Transverse colon (tissue), 4 donors: ENCODE measurements around the gene SAMD1. TPM values are rescaled to one million over a fixed set of nuclear protein-coding genes. Genes with fewer than 3 reads are reported as not detected.
"Not testable (repeated sequence)": the region's sequence is repeated elsewhere in the genome, so short reads cannot be mapped to it uniquely, and the experiment has no call there.

ENCODE experiments used
- DNase-seq: peaks from one replicate; pipeline ENCODE4 v3.0.0-alpha.2; 2019
- H3K27ac ChIP-seq, 4 donors: fragments of 200-600 bp; sonication (generic); 2 replicates each; pipeline ENCODE4 v1.5.1; 2016 to 2018; ENCODE audit warnings: inconsistent platforms in 4 of 4
- H3K27me3 ChIP-seq: fragments of 200-600 bp; sonication (generic); 2 replicates; pipeline ENCODE4 v1.5.1; 2017; ENCODE audit warnings: inconsistent platforms
- H3K36me3 ChIP-seq, 4 donors: fragments of 200-600 bp; sonication (generic); 2 replicates each; pipeline ENCODE4 v1.5.1; 2017 to 2019; ENCODE audit warnings: inconsistent platforms in 4 of 4
- H3K4me1 ChIP-seq, 4 donors: fragments of 200-600 bp; sonication (generic); 2 replicates each; pipeline ENCODE4 v1.5.1; 2017 to 2020; ENCODE audit warnings: inconsistent platforms in 4 of 4
- H3K4me3 ChIP-seq, 4 donors: fragments of 200-600 bp; sonication (generic); 1 replicate in 1 of 4; 2 replicates in 3 of 4; pipeline versions ENCODE4 v1.5.1 to v1.6.1; 2017 to 2019; ENCODE audit warnings: inconsistent platforms in 4 of 4
- H3K9me3 ChIP-seq, 2 donors: fragments of 200-600 bp; sonication (generic); 2 replicates each; pipeline ENCODE4 v1.5.1; 2017 to 2019; ENCODE audit warnings: inconsistent platforms in 2 of 2
- EP300 ChIP-seq: sonication (generic); formaldehyde crosslinking; IDR thresholded peaks from one replicate; pipeline ENCODE4 v1.6.1; 2017; ENCODE audit warnings: antibody characterized with exemption, low read depth
- POLR2A ChIP-seq: fragments of 450-650 bp; IDR thresholded peaks from one replicate; pipeline ENCODE4 v1.6.1; 2016; ENCODE audit warnings: antibody characterized with exemption, mild to moderate bottlenecking, moderate library complexity
- POLR2AphosphoS5 ChIP-seq, 3 donors: sonication (generic); formaldehyde crosslinking; IDR thresholded peaks; one replicate each; pipeline ENCODE4 v1.6.1; 2016; ENCODE audit warnings: antibody characterized with exemption in 3 of 3
- WGBS, 2 donors: methylation state at CpG; one replicate each; pipeline ENCODE4 v1.1.5; 2018; ENCODE audit warnings: low coverage in 1 of 2; 5-methylcytosine and 5-hydroxymethylcytosine counted together
- in situ Hi-C, 4 donors: fragments of 200-750 bp; cut with MboI; loops; one replicate each; pipeline versions ENCODE4 v1.15.0 to v1.15.1; 2017; ENCODE audit warnings: low sequenced_read_pairs in 3 of 4, low pct_ligation_motif_present in 1 of 4, low pct_unique_long_range_greater_than_20kb in 1 of 4
- intact Hi-C: fragments of 100-400 bp; cut with DNase I; formaldehyde crosslinking; loops from one replicate; pipeline ENCODE4 v1.15.1; 2023; ENCODE audit warnings: low total_unique reads
- total RNA-seq, 4 donors: library from RNA; depleted of rRNA; stranded (reverse); fragments of >200 nt; gene quantifications; one replicate each; pipeline ENCODE4 v1.1.0, GENCODE V29; 2016
- TF ChIP-seq, protein P1 (sequence below), 5 experiments: fragments of 200-600 bp in 3 of 5; fragments of 450-650 bp in 2 of 5; sonication (generic) in 3 of 5; IDR thresholded peaks; 1 replicate in 2 of 5; 2 replicates in 3 of 5; pipeline ENCODE4 v1.5.1; 2016 to 2017; ENCODE audit warnings: antibody characterized with exemption in 5 of 5, inconsistent platforms in 3 of 5, mild to moderate bottlenecking in 2 of 5, moderate library complexity in 1 of 5

The SAMD1 gene
- total RNA-seq, 4 donors from 2014 or later: 7.6 to 37.5 (median 36.8) TPM

DNA sequence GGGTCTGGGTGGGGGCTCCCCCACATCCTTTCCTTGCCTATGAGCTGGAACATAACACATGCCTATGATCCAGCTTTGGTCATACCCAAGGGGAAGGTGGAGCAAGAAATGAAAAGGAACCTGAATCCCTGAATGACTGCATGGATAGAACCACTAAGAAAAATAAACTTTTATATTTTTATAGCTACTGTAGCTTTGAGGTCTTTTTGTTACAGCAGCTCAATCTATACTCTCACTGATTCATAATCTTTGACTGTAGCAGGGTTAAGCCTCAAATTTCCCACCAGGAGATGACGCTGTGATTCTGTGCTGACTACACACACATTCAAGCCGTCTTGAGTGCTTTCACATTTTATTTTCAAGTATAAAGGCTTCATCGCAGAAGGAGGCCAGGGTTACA is 37.5 kb downstream of the SAMD1 start:
- WGBS, 2 donors: 97 to 100% methylated on average over 1 to 3 of the region's 3 CpGs
- in situ Hi-C loops (loop anchor here (10.0 to 25.0 kb wide), 4 partner anchors 158 to 466 kb away; partner anchors contain the start of gene NANOS3 (in 1 of the 4)), intact Hi-C loops (no loop called here)
- Histone ChIP-seq H3K27me3 (peaks cover 11% of the 10 kb centered on the region), H3K36me3 (no peaks in the 10 kb centered on the region), H3K9me3 (no peaks in the 10 kb centered on the region), H3K4me1 (peaks cover 0 to 10% (median 7%) of the 10 kb centered on the region in 4 donors), H3K27ac (no peak overlapping the region), H3K4me3 (no peak overlapping the region)
- TF ChIP-seq EP300 (no peak), POLR2A (no peak), POLR2AphosphoS5 (IDR thresholded peaks at IDR 0.05) (no peak)
- TF ChIP-seq, protein P1, sequence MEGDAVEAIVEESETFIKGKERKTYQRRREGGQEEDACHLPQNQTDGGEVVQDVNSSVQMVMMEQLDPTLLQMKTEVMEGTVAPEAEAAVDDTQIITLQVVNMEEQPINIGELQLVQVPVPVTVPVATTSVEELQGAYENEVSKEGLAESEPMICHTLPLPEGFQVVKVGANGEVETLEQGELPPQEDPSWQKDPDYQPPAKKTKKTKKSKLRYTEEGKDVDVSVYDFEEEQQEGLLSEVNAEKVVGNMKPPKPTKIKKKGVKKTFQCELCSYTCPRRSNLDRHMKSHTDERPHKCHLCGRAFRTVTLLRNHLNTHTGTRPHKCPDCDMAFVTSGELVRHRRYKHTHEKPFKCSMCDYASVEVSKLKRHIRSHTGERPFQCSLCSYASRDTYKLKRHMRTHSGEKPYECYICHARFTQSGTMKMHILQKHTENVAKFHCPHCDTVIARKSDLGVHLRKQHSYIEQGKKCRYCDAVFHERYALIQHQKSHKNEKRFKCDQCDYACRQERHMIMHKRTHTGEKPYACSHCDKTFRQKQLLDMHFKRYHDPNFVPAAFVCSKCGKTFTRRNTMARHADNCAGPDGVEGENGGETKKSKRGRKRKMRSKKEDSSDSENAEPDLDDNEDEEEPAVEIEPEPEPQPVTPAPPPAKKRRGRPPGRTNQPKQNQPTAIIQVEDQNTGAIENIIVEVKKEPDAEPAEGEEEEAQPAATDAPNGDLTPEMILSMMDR (IDR thresholded peaks at IDR 0.05): no peak
- DNase-seq: no peak

DNA sequence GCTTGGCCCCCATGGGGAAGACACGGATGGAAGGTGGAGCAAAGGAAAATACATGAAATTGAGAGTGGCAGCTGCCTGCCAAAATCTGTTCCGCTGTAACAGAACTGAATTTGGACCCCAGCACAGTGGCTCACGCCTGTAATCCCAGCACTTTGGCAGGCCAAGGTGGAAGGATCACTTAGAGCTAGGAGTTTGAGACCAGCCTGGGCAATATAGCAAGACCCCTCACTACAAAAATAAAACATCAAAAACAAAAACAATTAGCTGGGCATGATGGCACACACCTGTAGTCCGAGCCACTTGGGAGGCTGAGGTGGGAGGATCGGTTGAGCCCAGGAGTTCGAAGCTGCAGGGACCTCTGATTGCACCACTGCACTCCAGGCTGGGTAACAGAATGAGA is 38.1 kb downstream of the SAMD1 start:
- H3K27ac ChIP-seq: no peak overlapping the region
- no peaks in the 10 kb centered on the region for H3K36me3 ChIP-seq
- no peaks in the 10 kb centered on the region for H3K9me3 ChIP-seq
- peaks cover 5% of the 10 kb centered on the region for H3K27me3 ChIP-seq
- peaks cover 0 to 5% (median 2%) of the 10 kb centered on the region in 4 donors for H3K4me1 ChIP-seq
- TF ChIP-seq, protein P1 (IDR thresholded peaks at IDR 0.05): no peak
- TF ChIP-seq POLR2AphosphoS5 (IDR thresholded peaks at IDR 0.05) (no peak), EP300 (no peak), POLR2A (no peak)
- intact Hi-C loops (no loop called here), in situ Hi-C loops (loop anchor here (10.0 to 25.0 kb wide), 4 partner anchors 158 to 465 kb away; partner anchors contain the start of gene NANOS3 (in 1 of the 4))
- no peak overlapping the region for H3K4me3 ChIP-seq
- 86 to 91% methylated on average over 3 to 6 of the region's 6 CpGs for WGBS, 2 donors
- DNase-seq: no peak

DNA sequence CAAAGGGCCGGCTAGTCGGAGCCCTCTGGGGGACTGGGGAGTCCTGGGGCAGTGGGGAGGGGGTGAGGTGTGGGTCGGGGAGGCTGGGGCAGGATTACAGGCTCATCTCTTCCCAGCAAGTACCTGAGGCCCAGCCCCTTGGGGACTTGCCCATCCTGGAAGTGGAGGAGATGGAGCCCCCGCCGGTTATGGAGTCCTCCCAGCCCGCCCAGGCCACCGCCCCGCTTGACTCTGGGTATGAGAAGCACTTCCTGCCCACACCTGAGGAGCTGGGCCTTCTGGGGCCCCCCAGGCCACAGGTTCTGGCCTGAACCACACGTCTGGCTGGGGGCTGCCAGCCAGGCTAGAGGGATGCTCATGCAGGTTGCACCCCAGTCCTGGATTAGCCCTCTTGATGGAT is 38.6 kb downstream of the SAMD1 start:
- in situ Hi-C loops (loop anchor here (10.0 to 25.0 kb wide), 4 partner anchors 157 to 465 kb away; partner anchors contain the start of gene NANOS3 (in 1 of the 4)), intact Hi-C loops (no loop called here)
- Histone ChIP-seq H3K27ac (no peak overlapping the region), H3K9me3 (no peaks in the 10 kb centered on the region), H3K27me3 (peaks cover under 1% of the 10 kb centered on the region), H3K4me3 (no peak overlapping the region), H3K36me3 (no peaks in the 10 kb centered on the region), H3K4me1 (peaks cover 0 to under 1% (median 0%) of the 10 kb centered on the region in 4 donors)
- no peak for DNase-seq
- TF ChIP-seq EP300: no peak
- TF ChIP-seq POLR2AphosphoS5 (IDR thresholded peaks at IDR 0.05): no peak
- TF ChIP-seq, protein P1 (IDR thresholded peaks at IDR 0.05): no peak
- TF ChIP-seq POLR2A: no peak
- 82% methylated on average over 4 of the region's 9 CpGs; no CpG with 5 or more reads in 1 of the 2 donors for WGBS, 2 donors

DNA sequence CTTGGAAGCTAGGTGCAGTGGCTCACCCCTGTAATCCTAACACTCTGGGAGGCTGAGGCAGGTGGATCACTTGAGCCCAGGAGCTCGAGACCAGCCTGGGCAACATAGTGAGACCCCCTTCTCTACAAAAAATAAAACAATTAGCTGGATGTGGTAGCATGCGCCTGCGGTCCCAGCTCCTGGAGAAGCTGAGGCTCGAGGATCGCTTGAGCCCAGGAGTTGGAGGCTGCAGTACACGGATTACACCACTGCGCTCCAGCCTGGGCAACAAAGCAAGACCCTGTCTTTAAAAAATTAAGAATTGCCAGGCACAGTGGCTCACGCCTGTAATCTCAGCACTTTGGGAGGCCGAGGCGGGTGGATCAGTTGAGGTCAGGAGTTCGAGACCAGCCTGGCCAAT is 39.6 kb downstream of the SAMD1 start:
- H3K27ac ChIP-seq, DNase-seq, H3K9me3 ChIP-seq, H3K4me3 ChIP-seq, H3K4me1 ChIP-seq, intact Hi-C loops, H3K27me3 ChIP-seq, H3K36me3 ChIP-seq: not testable (repeated sequence)
- 95% methylated on average over 11 of the region's 11 CpGs; no CpG with 5 or more reads in 1 of the 2 donors for WGBS, 2 donors
- in situ Hi-C loops: loop anchor here (10.0 to 25.0 kb wide), 4 partner anchors 156 to 464 kb away; partner anchors contain the start of gene NANOS3 (in 1 of the 4)

DNA sequence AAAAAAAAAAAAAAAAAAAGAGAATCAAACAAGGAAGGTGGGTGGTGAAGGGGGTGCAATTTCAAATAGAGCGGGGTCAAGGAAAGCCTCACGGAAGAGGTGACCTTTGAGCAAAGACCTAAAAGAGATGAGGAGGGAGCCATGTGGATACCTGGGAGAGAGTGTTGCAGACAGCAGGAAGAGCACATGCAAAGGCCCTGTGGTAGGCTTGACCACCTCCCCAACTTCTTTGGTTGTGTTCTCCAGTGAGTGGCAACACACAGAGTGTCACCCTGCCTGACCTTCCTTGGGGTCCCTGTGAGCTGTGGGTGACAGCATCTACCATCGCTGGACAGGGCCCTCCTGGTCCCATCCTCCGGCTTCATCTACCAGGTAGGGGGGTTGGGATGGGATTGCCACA is 40.0 kb downstream of the SAMD1 start:
- WGBS, 2 donors: 98% methylated on average over 4 of the region's 4 CpGs; no CpG with 5 or more reads in 1 of the 2 donors
- no peaks in the 10 kb centered on the region for H3K9me3 ChIP-seq
- H3K27ac ChIP-seq: no peak overlapping the region
- no peak overlapping the region for H3K4me3 ChIP-seq
- TF ChIP-seq POLR2AphosphoS5 (IDR thresholded peaks at IDR 0.05) (no peak), POLR2A (no peak), EP300 (no peak)
- TF ChIP-seq, protein P1 (IDR thresholded peaks at IDR 0.05): no peak
- H3K4me1 ChIP-seq: no peaks in the 10 kb centered on the region
- in situ Hi-C loops (loop anchor here (10.0 to 25.0 kb wide), 4 partner anchors 156 to 463 kb away; partner anchors contain the start of gene NANOS3 (in 1 of the 4)), intact Hi-C loops (no loop called here)
- no peaks in the 10 kb centered on the region for H3K36me3 ChIP-seq
- no peaks in the 10 kb centered on the region for H3K27me3 ChIP-seq
- no peak for DNase-seq
